Prostate gland (tissue), 2 donors: ENCODE data around the gene SH3PXD2A.

Experiments used
- CTCF ChIP-seq, 4 experiments: fragments of 200-600 bp in 2 of 4; fragments of 450-650 bp in 2 of 4; sonication (generic) in 2 of 4; IDR thresholded peaks; 1 replicate in 3 of 4; 2 replicates in 1 of 4; pipeline ENCODE4 v1.5.1; 2016 to 2019; ENCODE audit warnings: antibody characterized with exemption in 4 of 4, mild to moderate bottlenecking in 2 of 4, moderate library complexity in 2 of 4
- POLR2AphosphoS5 ChIP-seq: sonication (generic); formaldehyde crosslinking; IDR thresholded peaks from one replicate; pipeline ENCODE4 v1.6.1; 2017; ENCODE audit warnings: antibody characterized with exemption

DNA sequence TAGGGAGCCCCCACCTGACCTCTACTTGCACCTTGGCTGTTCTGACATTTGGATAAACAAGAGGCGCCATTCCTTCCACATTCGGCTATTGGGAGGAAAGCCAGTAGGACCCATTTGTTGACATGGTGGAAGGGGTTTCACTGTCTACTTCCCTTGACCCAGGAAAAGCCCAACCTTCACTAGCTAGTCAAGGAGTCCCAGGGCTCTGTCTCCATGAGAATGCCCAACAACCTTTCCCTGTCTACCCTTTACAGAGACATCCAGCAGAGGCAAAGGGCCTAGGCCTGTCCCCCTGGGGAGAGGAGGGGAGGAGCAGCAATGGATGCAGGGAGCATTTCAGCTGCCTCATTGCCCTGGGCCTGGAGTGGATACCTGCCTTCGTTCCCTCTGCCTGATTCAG lies 225.8 kb downstream of the SH3PXD2A start:
- TF ChIP-seq CTCF (IDR thresholded peaks at IDR 0.05): no peak
- TF ChIP-seq POLR2AphosphoS5: no peak
